ENCODE results near the gene SLC2A4.
"Not testable (repeated sequence)": the region's sequence is repeated elsewhere in the genome, so short reads cannot be mapped to it uniquely, and the experiment has no call there.

SLC2A4 gene

GRCh38 chr17:7328009-7328408 is 46.5 kb downstream of the SLC2A4 start:
- H3K27me3 ChIP-seq (ENCODE audit: insufficient read depth, low read length): no peaks in the 10 kb centered on the region
- H3K4me3 ChIP-seq (ENCODE audit: low read depth, low read length): peak overlapping the region; percentile 96
- peaks cover 16% of the 10 kb centered on the region for H3K4me1 ChIP-seq (ENCODE audit: control insufficient read depth, insufficient read depth, low read length, unreplicated experiment)
- peaks cover 15% of the 10 kb centered on the region for H3K79me2 ChIP-seq (ENCODE audit: control insufficient read depth, insufficient read depth, low read length, unreplicated experiment)
- H3K36me3 ChIP-seq (ENCODE audit: insufficient read depth, low read length): peaks cover 6% of the 10 kb centered on the region; the same call in 1 of the 2 replicates
- H2AFZ ChIP-seq (ENCODE audit: low read length, unreplicated experiment): no peak overlapping the region
- H3K27ac ChIP-seq (ENCODE audit: low read depth, low read length): no peak overlapping the region

- H3K27ac ChIP-seq (ENCODE audit: low read depth, low read length): peak within 1 kb of the TSS; percentile 79
- peak within 1 kb of the TSS; percentile 95 for H2AFZ ChIP-seq (ENCODE audit: low read length, unreplicated experiment)
- H3K79me2 ChIP-seq (ENCODE audit: control insufficient read depth, insufficient read depth, low read length, unreplicated experiment): peaks cover 15% of the 10 kb centered on the region
These were observed 47.4 kb downstream of the SLC2A4 start, which contains the start of gene NEURL4 for GRCh38 chr17:7328840-7329373. Gene NEURL4 (minus strand): TSS chr17:7329335. CDS start chr17:7329312, 23 bp downstream.

GRCh38 chr17:7329374-7329996 is 48.0 kb downstream of the SLC2A4 start:
- H3K79me2 ChIP-seq (ENCODE audit: control insufficient read depth, insufficient read depth, low read length, unreplicated experiment): peaks cover 15% of the 10 kb centered on the region
- peak overlapping the region; percentile 79 for H3K27ac ChIP-seq (ENCODE audit: low read depth, low read length)
- no peaks in the 10 kb centered on the region; the same call in 1 of the 2 replicates for H3K36me3 ChIP-seq (ENCODE audit: insufficient read depth, low read length)
- no peaks in the 10 kb centered on the region for H3K27me3 ChIP-seq (ENCODE audit: insufficient read depth, low read length)
- peak overlapping the region; percentile 96 for H3K4me3 ChIP-seq (ENCODE audit: low read depth, low read length)
- peaks cover 16% of the 10 kb centered on the region for H3K4me1 ChIP-seq (ENCODE audit: control insufficient read depth, insufficient read depth, low read length, unreplicated experiment)
- H2AFZ ChIP-seq (ENCODE audit: low read length, unreplicated experiment): peak overlapping the region; percentile 89

More at GRCh38 chr17:7328840-7329373, 47.4 kb downstream of the SLC2A4 start, which contains the start of gene NEURL4:
- no peaks in the 10 kb centered on the region; the same call in 1 of the 2 replicates for H3K36me3 ChIP-seq (ENCODE audit: insufficient read depth, low read length)
- H3K27me3 ChIP-seq (ENCODE audit: insufficient read depth, low read length): no peaks in the 10 kb centered on the region
- peak within 1 kb of the TSS; percentile 96 for H3K4me3 ChIP-seq (ENCODE audit: low read depth, low read length)
- H3K4me1 ChIP-seq (ENCODE audit: control insufficient read depth, insufficient read depth, low read length, unreplicated experiment): peaks cover 16% of the 10 kb centered on the region

GRCh38 chr17:7329997-7330637 is 48.6 kb downstream of the SLC2A4 start:
- peak overlapping the region; percentile 96 for H3K4me3 ChIP-seq (ENCODE audit: low read depth, low read length)
- peaks cover 16% of the 10 kb centered on the region for H3K4me1 ChIP-seq (ENCODE audit: control insufficient read depth, insufficient read depth, low read length, unreplicated experiment)
- no peaks in the 10 kb centered on the region for H3K27me3 ChIP-seq (ENCODE audit: insufficient read depth, low read length)
- no peaks in the 10 kb centered on the region; the same call in 1 of the 2 replicates for H3K36me3 ChIP-seq (ENCODE audit: insufficient read depth, low read length)
- H2AFZ ChIP-seq (ENCODE audit: low read length, unreplicated experiment): peak overlapping the region; percentile 95
- H3K79me2 ChIP-seq (ENCODE audit: control insufficient read depth, insufficient read depth, low read length, unreplicated experiment): peaks cover 15% of the 10 kb centered on the region
- H3K27ac ChIP-seq (ENCODE audit: low read depth, low read length): peak overlapping the region; percentile 79

- H3K27ac ChIP-seq (ENCODE audit: low read depth, low read length): no peak overlapping the region
- H3K27me3 ChIP-seq (ENCODE audit: insufficient read depth, low read length): no peaks in the 10 kb centered on the region
- peak overlapping the region; percentile 96 for H3K4me3 ChIP-seq (ENCODE audit: low read depth, low read length)
- H3K4me1 ChIP-seq (ENCODE audit: control insufficient read depth, insufficient read depth, low read length, unreplicated experiment): peaks cover 16% of the 10 kb centered on the region
- H3K36me3 ChIP-seq (ENCODE audit: insufficient read depth, low read length): no peaks in the 10 kb centered on the region
- H2AFZ ChIP-seq (ENCODE audit: low read length, unreplicated experiment): peak overlapping the region; percentile 95
- peaks cover 15% of the 10 kb centered on the region for H3K79me2 ChIP-seq (ENCODE audit: control insufficient read depth, insufficient read depth, low read length, unreplicated experiment)
These were observed 49.1 kb downstream of the SLC2A4 start for GRCh38 chr17:7330638-7331015.

GRCh38 chr17:7332111-7332510 is 50.6 kb downstream of the SLC2A4 start:
- H3K79me2 ChIP-seq (ENCODE audit: control insufficient read depth, insufficient read depth, low read length, unreplicated experiment): peaks cover 15% of the 10 kb centered on the region
- no peak overlapping the region for H3K4me3 ChIP-seq (ENCODE audit: low read depth, low read length)
- H3K27ac ChIP-seq (ENCODE audit: low read depth, low read length): no peak overlapping the region
- H3K4me1 ChIP-seq (ENCODE audit: control insufficient read depth, insufficient read depth, low read length, unreplicated experiment): peaks cover 16% of the 10 kb centered on the region
- H2AFZ ChIP-seq (ENCODE audit: low read length, unreplicated experiment): no peak overlapping the region
- H3K27me3 ChIP-seq (ENCODE audit: insufficient read depth, low read length): no peaks in the 10 kb centered on the region
- no peaks in the 10 kb centered on the region for H3K36me3 ChIP-seq (ENCODE audit: insufficient read depth, low read length)

GRCh38 chr17:7332600-7333069 is 51.1 kb downstream of the SLC2A4 start:
- H3K79me2 ChIP-seq (ENCODE audit: control insufficient read depth, insufficient read depth, low read length, unreplicated experiment): peaks cover 11% of the 10 kb centered on the region
- H3K27me3 ChIP-seq (ENCODE audit: insufficient read depth, low read length); H3K4me3 ChIP-seq (ENCODE audit: low read depth, low read length); H3K36me3 ChIP-seq (ENCODE audit: insufficient read depth, low read length); H3K27ac ChIP-seq (ENCODE audit: low read depth, low read length); H2AFZ ChIP-seq (ENCODE audit: low read length, unreplicated experiment): not testable (repeated sequence)
- peaks cover 14% of the 10 kb centered on the region for H3K4me1 ChIP-seq (ENCODE audit: control insufficient read depth, insufficient read depth, low read length, unreplicated experiment)

- Histone ChIP-seq H3K27ac (ENCODE audit: low read depth, low read length) (no peak overlapping the region), H3K27me3 (ENCODE audit: insufficient read depth, low read length) (no peaks in the 10 kb centered on the region), H3K4me1 (ENCODE audit: control insufficient read depth, insufficient read depth, low read length, unreplicated experiment) (peaks cover 5% of the 10 kb centered on the region), H2AFZ (ENCODE audit: low read length, unreplicated experiment) (no peak overlapping the region), H3K79me2 (ENCODE audit: control insufficient read depth, insufficient read depth, low read length, unreplicated experiment) (no peaks in the 10 kb centered on the region), H3K36me3 (ENCODE audit: insufficient read depth, low read length) (no peaks in the 10 kb centered on the region), H3K4me3 (ENCODE audit: low read depth, low read length) (no peak overlapping the region)
These were observed 53.5 kb downstream of the SLC2A4 start for GRCh38 chr17:7334938-7335538.

GRCh38 chr17:7335765-7336164 is 54.2 kb downstream of the SLC2A4 start:
- not testable (repeated sequence) for H3K36me3 ChIP-seq (ENCODE audit: insufficient read depth, low read length); H3K27ac ChIP-seq (ENCODE audit: low read depth, low read length); H3K4me3 ChIP-seq (ENCODE audit: low read depth, low read length); H3K27me3 ChIP-seq (ENCODE audit: insufficient read depth, low read length); H3K4me1 ChIP-seq (ENCODE audit: control insufficient read depth, insufficient read depth, low read length, unreplicated experiment); H3K79me2 ChIP-seq (ENCODE audit: control insufficient read depth, insufficient read depth, low read length, unreplicated experiment); H2AFZ ChIP-seq (ENCODE audit: low read length, unreplicated experiment)

GRCh38 chr17:7336240-7337175 is 55.0 kb downstream of the SLC2A4 start, which contains the start of gene ACAP1:
Gene ACAP1 (plus strand): TSS chr17:7336529. CDS start chr17:7336735, 206 bp downstream.
- no peaks in the 10 kb centered on the region for H3K4me1 ChIP-seq (ENCODE audit: control insufficient read depth, insufficient read depth, low read length, unreplicated experiment)
- no peak within 1 kb of the TSS for H2AFZ ChIP-seq (ENCODE audit: low read length, unreplicated experiment)

More at GRCh38 chr17:7336240-7337175, 55.0 kb downstream of the SLC2A4 start, which contains the start of gene ACAP1:
- H3K4me3 ChIP-seq (ENCODE audit: low read depth, low read length): no peak within 1 kb of the TSS
- H3K79me2 ChIP-seq (ENCODE audit: control insufficient read depth, insufficient read depth, low read length, unreplicated experiment): no peaks in the 10 kb centered on the region
- no peaks in the 10 kb centered on the region for H3K27me3 ChIP-seq (ENCODE audit: insufficient read depth, low read length)
- no peaks in the 10 kb centered on the region for H3K36me3 ChIP-seq (ENCODE audit: insufficient read depth, low read length)
- H3K27ac ChIP-seq (ENCODE audit: low read depth, low read length): no peak within 1 kb of the TSS

Measured in ACC112 (cell line).